Measurements from ENCODE around the gene ELP2.
A peak's percentile ranks its signal among the peaks of the same experiment; 100 is the strongest.
"Not testable (repeated sequence)": the region's sequence is repeated elsewhere in the genome, so short reads cannot be mapped to it uniquely, and the experiment has no call there.

Gene ELP2

DNA sequence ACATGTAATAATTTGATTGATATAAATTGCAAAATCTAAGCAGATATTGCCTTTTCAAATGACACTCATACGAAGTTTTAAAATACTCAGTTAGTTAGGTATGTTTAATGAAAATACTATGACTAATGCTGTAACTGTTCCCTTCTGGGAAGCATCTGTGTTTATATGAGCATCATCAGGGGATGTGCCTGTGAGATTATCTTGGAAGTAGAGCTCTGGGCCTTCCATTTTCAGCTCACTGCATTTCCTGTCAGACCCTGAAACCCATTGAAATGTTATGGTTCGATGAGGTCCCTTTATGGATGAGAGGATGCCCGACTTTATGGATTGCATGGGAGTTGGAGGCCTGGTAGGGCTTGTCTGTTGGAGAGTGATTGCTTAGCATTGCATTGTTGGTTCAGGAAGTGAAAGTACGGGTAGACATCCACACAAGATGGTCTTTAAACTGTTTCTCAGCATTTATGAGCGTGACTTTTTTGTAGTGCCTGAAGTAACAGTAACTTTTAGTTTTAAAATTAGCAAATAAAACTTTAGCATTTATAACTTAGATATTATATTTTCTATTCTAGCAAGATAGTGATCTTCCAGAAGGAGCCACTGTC is 28.7 kb downstream of the ELP2 start:
- no peak for DNase-seq (ENCODE audit: low read depth in 2 of 2)

- DNase-seq (ENCODE audit: low read depth in 2 of 2) = no peak
These were observed 31.3 kb downstream of the ELP2 start for GRCh38 chr18:36160959-36161371.

DNA sequence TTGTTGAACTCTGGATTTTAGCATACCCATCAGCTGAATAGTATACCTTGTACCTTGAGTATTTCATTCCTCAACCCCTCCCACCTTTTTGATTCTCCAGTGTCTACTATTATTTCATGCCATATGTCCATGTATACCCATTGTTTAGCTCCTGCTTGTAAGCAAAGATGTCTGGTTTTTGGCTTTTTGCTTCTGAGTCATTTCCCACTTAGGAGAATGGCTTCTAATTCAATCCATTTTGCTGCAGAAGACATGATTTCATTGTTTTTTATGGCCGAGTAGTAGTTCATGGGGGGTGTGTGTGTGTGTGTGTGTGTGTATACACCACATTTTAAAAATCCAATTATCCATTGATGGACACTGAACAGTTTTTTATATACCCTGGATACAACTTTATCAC is 33.3 kb downstream of the ELP2 start:
- no peak for DNase-seq (ENCODE audit: low read depth in 2 of 2)

DNA sequence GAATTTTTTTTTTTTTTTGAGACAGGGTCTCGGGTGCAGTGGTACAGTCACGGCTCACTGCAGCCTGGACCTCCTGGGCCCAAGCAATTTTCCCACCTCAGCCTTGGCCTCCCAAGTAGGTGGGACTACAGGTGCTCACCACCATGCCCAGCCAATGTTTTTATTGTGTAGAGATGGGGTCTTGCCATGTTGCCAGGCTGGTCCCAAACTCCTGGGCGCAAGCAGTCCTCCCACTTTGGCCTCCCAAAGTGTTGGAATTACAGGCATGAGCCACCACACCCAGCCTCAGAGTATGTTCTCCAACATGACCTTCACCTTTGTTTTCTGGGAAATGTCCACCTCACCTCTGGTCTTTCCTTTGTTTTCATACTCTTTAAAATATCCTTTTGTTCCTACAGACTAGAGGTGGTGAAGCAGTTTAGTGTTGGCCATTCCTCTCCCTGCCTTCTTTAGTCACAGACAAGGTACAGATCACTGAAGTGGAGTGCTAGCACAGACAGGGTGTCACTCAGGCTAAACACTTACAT is 38.1 kb downstream of the ELP2 start:
- DNase-seq (ENCODE audit: low read depth in 2 of 2) = no peak

- not testable (repeated sequence) for DNase-seq (ENCODE audit: low read depth in 2 of 2)
These were observed 38.6 kb downstream of the ELP2 start for GRCh38 chr18:36168296-36168695.

DNA sequence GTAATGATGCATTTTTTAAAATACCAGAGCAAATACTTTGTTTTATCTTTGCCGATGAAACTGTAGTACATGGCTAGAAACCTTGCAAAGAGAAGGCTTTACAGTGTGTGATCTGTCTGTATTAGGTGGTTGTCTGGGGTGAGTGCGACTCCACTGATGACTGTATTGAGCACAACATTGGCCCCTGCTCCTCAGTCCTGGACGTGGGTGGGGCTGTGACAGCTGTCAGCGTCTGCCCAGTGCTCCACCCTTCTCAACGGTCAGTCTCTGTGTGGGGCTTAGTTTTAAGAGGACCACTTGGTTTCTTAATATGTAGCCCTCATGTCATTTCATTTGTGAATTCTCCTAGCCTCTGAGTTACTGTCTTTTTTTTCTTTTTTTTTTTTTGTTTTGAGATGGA is 40.2 kb downstream of the ELP2 start:
- no peak for DNase-seq (ENCODE audit: low read depth in 2 of 2)

DNA sequence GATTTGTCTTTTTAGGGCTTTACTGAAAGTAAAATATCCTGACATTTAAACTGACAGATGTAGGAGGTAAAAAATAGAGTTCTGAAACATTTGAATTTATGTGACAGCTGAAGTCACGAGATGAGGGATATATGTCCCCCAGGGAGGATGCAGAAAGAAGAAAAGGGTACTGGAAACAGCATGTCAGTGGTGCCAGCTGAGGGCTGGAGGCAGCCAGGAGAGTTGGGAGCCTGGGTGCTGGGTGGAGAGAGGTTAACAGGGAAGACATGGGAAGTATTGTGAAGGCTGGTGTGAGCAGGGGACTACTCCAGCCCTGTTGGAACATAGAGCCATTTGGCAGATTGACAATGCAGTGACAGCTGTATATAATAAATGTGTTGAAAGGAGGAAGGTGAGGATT is 45.8 kb downstream of the ELP2 start:
- DNase-seq (ENCODE audit: low read depth in 2 of 2) = no peak

DNA sequence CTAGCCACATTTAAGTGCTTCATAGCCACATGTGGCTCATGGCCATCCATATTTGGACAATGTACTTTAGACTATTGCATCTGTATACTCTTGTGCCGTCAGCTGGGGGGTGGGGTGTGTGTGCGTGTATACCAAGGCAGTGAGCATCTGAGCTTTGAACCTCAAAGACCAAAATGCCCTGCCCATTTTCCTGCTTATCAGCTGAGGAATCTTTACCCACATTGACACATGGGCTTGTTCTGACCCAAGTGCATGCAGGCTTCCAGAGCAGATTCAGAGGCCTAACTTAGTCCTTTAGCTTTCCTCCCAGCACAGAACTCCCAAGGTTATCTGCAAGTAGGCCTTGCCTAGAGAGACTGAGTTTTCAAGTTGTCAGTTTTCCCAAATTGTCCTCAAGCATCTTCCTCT is 46.5 kb downstream of the ELP2 start:
- no peak for DNase-seq (ENCODE audit: low read depth in 2 of 2)

GRCh38 chr18:36176711-36177110 is 47.0 kb downstream of the ELP2 start:
- no peak for DNase-seq (ENCODE audit: low read depth in 2 of 2)

DNA sequence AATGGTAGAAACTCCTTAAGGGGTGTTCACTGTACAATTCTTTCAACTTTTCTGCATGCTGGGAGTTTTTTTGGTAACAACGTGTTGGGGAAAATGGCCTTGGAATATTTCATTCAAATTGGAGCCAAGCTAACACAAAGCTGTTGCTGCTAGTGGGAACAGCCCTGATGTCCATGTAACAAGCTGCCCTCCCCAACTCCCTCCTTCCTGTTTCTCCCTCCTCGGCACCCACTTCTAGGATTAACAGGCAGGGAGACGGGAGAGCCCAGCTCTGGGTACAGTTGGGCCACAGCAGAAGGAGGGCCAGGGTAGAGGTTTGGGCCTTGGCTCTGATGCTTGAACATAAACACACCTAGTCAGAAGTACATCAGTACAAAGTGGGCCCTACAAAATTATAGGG is 48.2 kb downstream of the ELP2 start:
- no peak for DNase-seq (ENCODE audit: low read depth in 2 of 2)

DNA sequence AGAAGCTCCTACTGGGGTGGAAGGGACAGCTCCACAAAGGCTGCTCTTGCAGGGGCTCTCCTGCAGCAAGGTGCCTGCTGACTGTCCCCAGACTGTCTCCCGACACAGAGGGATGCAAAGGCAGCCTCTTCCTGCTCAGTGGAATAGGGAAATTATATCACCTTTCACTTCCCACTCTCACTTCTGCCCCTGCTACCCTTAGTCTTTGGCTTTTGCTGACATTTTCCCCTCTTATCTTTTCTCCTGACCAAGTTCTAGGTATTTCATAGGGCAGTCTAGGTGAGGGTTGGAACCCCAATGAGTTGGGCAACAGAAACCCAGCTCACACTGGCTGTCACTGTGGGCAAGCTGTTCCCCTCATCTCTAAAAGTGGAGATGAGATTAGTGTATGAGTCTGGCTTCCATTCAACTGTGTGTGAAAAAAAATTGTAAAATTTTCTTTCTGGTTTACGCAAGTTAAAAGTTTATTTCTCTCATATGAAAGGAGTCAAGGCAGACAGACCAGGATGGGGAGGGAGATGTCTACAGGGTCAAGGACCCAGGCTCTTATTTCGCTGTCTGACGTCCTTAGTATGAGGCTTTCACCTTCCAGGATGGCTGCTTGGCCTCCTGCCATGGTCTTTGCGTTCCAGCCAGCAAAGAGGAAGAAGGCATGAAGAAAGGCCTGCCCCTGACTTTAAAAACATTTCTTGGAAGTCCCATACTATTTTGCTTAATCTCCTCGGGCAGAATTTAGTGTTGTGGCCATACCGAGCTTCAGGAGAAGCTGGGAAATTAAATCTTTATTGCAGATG is 50.1 kb downstream of the ELP2 start:
- no peak for DNase-seq (ENCODE audit: low read depth in 2 of 2)

- DNase-seq (ENCODE audit: low read depth in 2 of 2) = no peak
These were observed 51.7 kb downstream of the ELP2 start for GRCh38 chr18:36181441-36181840.

- no peak for DNase-seq (ENCODE audit: low read depth in 2 of 2)
These were observed 52.3 kb downstream of the ELP2 start for GRCh38 chr18:36181898-36182506.

GRCh38 chr18:36183033-36183432 is 53.3 kb downstream of the ELP2 start:
- no peak for DNase-seq (ENCODE audit: low read depth in 2 of 2)

- no peak for DNase-seq (ENCODE audit: low read depth in 2 of 2)
These were observed 54.3 kb downstream of the ELP2 start for GRCh38 chr18:36183987-36184386.

DNA sequence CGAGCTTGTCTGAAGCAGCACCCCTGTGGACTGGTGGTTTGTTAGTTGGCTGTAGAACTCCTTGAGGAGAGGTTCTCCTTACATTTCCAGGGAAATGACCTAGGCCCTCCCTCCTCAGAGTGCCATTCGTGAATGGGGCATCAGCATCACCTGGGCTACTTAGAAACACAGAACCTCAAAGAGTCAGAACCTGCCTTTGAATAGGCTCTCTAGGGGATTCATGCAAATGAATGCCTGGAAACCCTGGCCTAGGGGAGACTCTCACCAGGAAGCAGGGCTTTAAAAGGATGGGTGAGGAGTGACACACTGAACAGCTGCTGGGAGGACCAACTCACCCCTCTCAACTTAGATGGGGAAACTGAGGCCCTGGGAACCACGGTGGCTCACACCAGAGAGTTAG is 55.5 kb downstream of the ELP2 start:
- DNase-seq (ENCODE audit: low read depth in 2 of 2) = no peak

- DNase-seq (ENCODE audit: low read depth in 2 of 2) = no peak
These were observed 56.3 kb downstream of the ELP2 start for GRCh38 chr18:36185901-36186460.

- DNase-seq (ENCODE audit: low read depth in 2 of 2) = no peak
These were observed 56.9 kb downstream of the ELP2 start for GRCh38 chr18:36186461-36187192.

- peak in 1 of 2 donors; percentile 5 for DNase-seq (ENCODE audit: low read depth in 2 of 2)
These were observed 57.6 kb downstream of the ELP2 start, which contains the start of gene MOCOS for GRCh38 chr18:36187193-36187825. MOCOS (plus strand) TSS chr18:36187497; CDS start chr18:36187540, 43 bp downstream.

GRCh38 chr18:36187826-36188721 is 58.4 kb downstream of the ELP2 start:
- no peak for DNase-seq (ENCODE audit: low read depth in 2 of 2)
